Measurements from ENCODE around the gene OR6B2. TPM values are rescaled to one million over a fixed set of nuclear protein-coding genes. Genes with fewer than 3 reads are reported as not detected.

The OR6B2 gene
- total RNA-seq (2014; rRNA removed; shearing (Covaris generic)): not detected in 2 replicates
- not detected in 2 replicates for polyA plus RNA-seq (2016; fragmentation: Nextera tagmentation; extraction: Ambion mirVana)

DNA sequence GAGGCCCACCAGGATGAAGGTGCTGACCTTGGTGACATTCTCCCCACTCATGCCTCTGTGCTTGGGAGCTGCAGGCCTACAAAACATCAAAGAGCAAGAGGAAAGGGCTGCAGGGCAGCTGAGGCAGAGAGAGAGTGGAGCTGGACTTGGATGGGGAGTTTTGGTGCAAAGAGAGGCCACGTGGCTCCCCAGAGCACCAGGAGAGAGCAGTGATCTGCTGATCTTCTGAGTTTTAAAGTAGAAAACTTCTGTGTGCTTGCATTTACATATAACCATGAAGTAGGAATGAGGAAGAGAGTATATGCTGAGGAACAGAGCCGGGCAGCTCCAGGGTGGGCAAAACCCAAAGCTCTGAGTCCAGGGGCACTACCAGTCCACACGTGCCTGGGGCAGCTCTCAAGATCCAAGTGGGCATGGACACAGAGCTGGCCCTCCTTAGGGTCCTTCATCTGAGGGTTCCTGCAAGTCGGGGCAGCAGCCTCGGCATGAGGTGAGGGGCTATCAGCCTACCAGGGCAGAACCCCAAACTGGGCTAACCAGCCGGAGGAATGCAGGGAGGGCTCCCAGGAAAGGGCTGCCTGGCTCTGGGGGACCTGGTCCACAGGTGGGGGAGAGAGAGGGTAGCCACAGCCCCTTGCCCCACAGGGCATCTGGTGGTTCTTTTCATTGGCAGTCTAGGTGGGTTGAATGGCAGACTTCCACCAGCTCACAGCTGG, at the start of gene OR6B2:
Gene OR6B2 (minus strand): TSS at position 51 of the 716 bp plus-strand sequence. CDS start 0 bp downstream, at position 51.
- Histone ChIP-seq H3K4me1 (ENCODE audit: insufficient read depth) (no peaks in the 10 kb centered on the region), H3K79me2 (ENCODE audit: insufficient read depth) (no peaks in the 10 kb centered on the region), H4K20me1 (ENCODE audit: insufficient read depth) (no peaks in the 10 kb centered on the region), H3K27ac (no peak within 1 kb of the TSS), H3K9ac (no peak within 1 kb of the TSS), H3K9me2 (ENCODE audit: insufficient read depth) (no peaks in the 10 kb centered on the region), H3K27me3 (replicated peaks; ENCODE audit: insufficient read depth) (peaks cover 18% of the 10 kb centered on the region), H3F3A (ENCODE audit: insufficient read depth) (0 out of 2 replicates have a peak, but pooled peaks cover 5% of the 10 kb centered on the region), H2AFZ (no peak within 1 kb of the TSS), H3K4me2 (ENCODE audit: unreplicated experiment) (no peak within 1 kb of the TSS), H3K36me3 (ENCODE audit: low read depth) (no peaks in the 10 kb centered on the region), H3K4me3 (no peak within 1 kb of the TSS), H3K9me3 (ENCODE audit: low read depth) (no peaks in the 10 kb centered on the region)
- WGBS, 2 experiments (ENCODE audit: low coverage in 1 of 2, low lambda C conversion rate in 2 of 2, missing lambda C conversion rate in 2 of 2): 27 to 39% methylated on average over 6 of the region's 6 CpGs
- in situ Hi-C loops (cut with MboI): no loop called here
- TF ChIP-seq EZH2 (IDR thresholded peaks at IDR 0.05; ENCODE audit: insufficient read depth, poor library complexity, severe bottlenecking) (no peak), EZH2phosphoT487 (IDR thresholded peaks at IDR 0.05; ENCODE audit: insufficient read depth, low read depth) (no peak)
- DNase-seq: no peak

DNA sequence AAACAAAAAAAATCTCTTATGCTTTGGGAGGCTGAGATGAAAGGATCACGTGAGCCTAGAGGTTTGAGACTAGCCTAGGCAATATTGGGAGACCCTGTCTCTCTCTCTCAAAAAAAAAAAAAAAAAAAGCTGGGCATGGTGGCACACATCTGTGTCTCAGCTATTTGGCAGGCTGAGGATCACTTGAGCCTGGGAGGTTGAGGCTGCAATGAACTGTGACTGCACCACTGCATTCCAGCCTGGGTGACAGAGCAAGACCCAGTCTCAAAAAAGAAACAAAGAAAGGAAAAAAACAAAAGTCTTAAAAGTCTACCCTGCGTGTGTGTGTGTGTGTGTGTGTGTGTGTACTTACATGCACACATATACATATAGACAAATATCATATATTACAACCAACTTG, 48.4 kb upstream of the OR6B2 start:
- no peak overlapping the region for H3K9ac ChIP-seq
- in situ Hi-C loops (cut with MboI): no loop called here
- no peaks in the 10 kb centered on the region for H3K9me2 ChIP-seq (ENCODE audit: insufficient read depth)
- H4K20me1 ChIP-seq (ENCODE audit: insufficient read depth): no peaks in the 10 kb centered on the region
- 4 to 7% methylated on average over 2 of the region's 2 CpGs for WGBS, 2 experiments (ENCODE audit: low coverage in 1 of 2, low lambda C conversion rate in 2 of 2, missing lambda C conversion rate in 2 of 2)
- no peak overlapping the region for H3K4me3 ChIP-seq
- no peak for TF ChIP-seq EZH2phosphoT487 (IDR thresholded peaks at IDR 0.05; ENCODE audit: insufficient read depth, low read depth)
- TF ChIP-seq EZH2 (IDR thresholded peaks at IDR 0.05; ENCODE audit: insufficient read depth, poor library complexity, severe bottlenecking): no peak
- no peaks in the 10 kb centered on the region for H3K36me3 ChIP-seq (ENCODE audit: low read depth)
- H3K27me3 ChIP-seq (replicated peaks; ENCODE audit: insufficient read depth): no peaks in the 10 kb centered on the region; the same call in 1 of the 2 replicates
- no peaks in the 10 kb centered on the region for H3K79me2 ChIP-seq (ENCODE audit: insufficient read depth)
- no peaks in the 10 kb centered on the region for H3F3A ChIP-seq (ENCODE audit: insufficient read depth)
- H3K4me2 ChIP-seq (ENCODE audit: unreplicated experiment): no peak overlapping the region
- no peaks in the 10 kb centered on the region for H3K4me1 ChIP-seq (ENCODE audit: insufficient read depth)
- no peak overlapping the region for H3K27ac ChIP-seq
- no peak for DNase-seq
- H2AFZ ChIP-seq: no peak overlapping the region
- peaks cover 5% of the 10 kb centered on the region for H3K9me3 ChIP-seq (ENCODE audit: low read depth)

GRCh38 chr2:240077442-240077841, 47.2 kb upstream of the OR6B2 start:
- H3K9me2 ChIP-seq (ENCODE audit: insufficient read depth): no peaks in the 10 kb centered on the region
- peaks cover 5% of the 10 kb centered on the region for H3K9me3 ChIP-seq (ENCODE audit: low read depth)
- H3K27me3 ChIP-seq (replicated peaks; ENCODE audit: insufficient read depth): peaks cover 9% of the 10 kb centered on the region
- H3K4me2 ChIP-seq (ENCODE audit: unreplicated experiment): no peak overlapping the region
- H3K36me3 ChIP-seq (ENCODE audit: low read depth): no peaks in the 10 kb centered on the region
- no peak overlapping the region for H3K27ac ChIP-seq
- no peaks in the 10 kb centered on the region for H3K79me2 ChIP-seq (ENCODE audit: insufficient read depth)
- no peak overlapping the region for H3K4me3 ChIP-seq
- no peaks in the 10 kb centered on the region for H3K4me1 ChIP-seq (ENCODE audit: insufficient read depth)
- no peak overlapping the region for H2AFZ ChIP-seq
- no peak overlapping the region for H3K9ac ChIP-seq
- in situ Hi-C loops (cut with MboI): no loop called here
- DNase-seq: no peak
- H3F3A ChIP-seq (ENCODE audit: insufficient read depth): no peaks in the 10 kb centered on the region
- TF ChIP-seq EZH2phosphoT487 (IDR thresholded peaks at IDR 0.05; ENCODE audit: insufficient read depth, low read depth) (no peak), EZH2 (IDR thresholded peaks at IDR 0.05; ENCODE audit: insufficient read depth, poor library complexity, severe bottlenecking) (no peak)
- H4K20me1 ChIP-seq (ENCODE audit: insufficient read depth): no peaks in the 10 kb centered on the region

DNA sequence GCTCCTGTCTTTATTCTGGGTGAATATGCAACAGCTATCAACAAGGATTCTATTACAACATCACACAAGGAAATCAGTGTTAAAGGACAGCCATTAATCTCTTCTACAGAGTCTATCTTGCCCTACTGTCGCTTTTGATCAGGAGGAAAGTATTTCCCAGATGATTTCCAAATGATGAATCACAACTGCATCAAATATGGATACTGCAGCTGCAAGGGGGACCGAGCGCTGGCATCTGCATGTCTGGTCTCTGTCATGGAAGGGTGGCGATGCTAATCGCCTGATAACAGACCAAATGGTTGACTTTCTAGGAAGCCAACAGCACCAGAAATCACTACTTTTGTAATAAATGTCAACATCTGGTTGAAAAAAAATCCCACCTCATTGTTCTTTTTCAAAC, 44.3 kb upstream of the OR6B2 start:
- H3K4me2 ChIP-seq (ENCODE audit: unreplicated experiment): no peak overlapping the region
- in situ Hi-C loops (cut with MboI): no loop called here
- 57 to 63% methylated on average over 5 of the region's 5 CpGs for WGBS, 2 experiments (ENCODE audit: low coverage in 1 of 2, low lambda C conversion rate in 2 of 2, missing lambda C conversion rate in 2 of 2)

More for the DNA sequence above, 44.3 kb upstream of the OR6B2 start:
- Histone ChIP-seq H3F3A (ENCODE audit: insufficient read depth) (no peaks in the 10 kb centered on the region), H3K4me1 (ENCODE audit: insufficient read depth) (no peaks in the 10 kb centered on the region), H3K9ac (no peak overlapping the region), H3K9me2 (ENCODE audit: insufficient read depth) (no peaks in the 10 kb centered on the region), H3K9me3 (ENCODE audit: low read depth) (peaks cover 5% of the 10 kb centered on the region), H4K20me1 (ENCODE audit: insufficient read depth) (no peaks in the 10 kb centered on the region), H3K79me2 (ENCODE audit: insufficient read depth) (no peaks in the 10 kb centered on the region), H3K4me3 (no peak overlapping the region), H2AFZ (no peak overlapping the region), H3K36me3 (ENCODE audit: low read depth) (no peaks in the 10 kb centered on the region), H3K27ac (no peak overlapping the region), H3K27me3 (replicated peaks; ENCODE audit: insufficient read depth) (peaks cover 9% of the 10 kb centered on the region)
- no peak for DNase-seq
- TF ChIP-seq EZH2 (IDR thresholded peaks at IDR 0.05; ENCODE audit: insufficient read depth, poor library complexity, severe bottlenecking) (no peak), EZH2phosphoT487 (IDR thresholded peaks at IDR 0.05; ENCODE audit: insufficient read depth, low read depth) (no peak)
